HepG2 (cell line): Measurements from ENCODE around the gene CEBPE. TPM values are rescaled to one million over a fixed set of nuclear protein-coding genes. Genes with fewer than 3 reads are reported as not detected.

Experiments used
- CAMTA2 ChIP-seq: sonication (generic); formaldehyde crosslinking; IDR thresholded peaks from 2 replicates; pipeline ENCODE4 v1.4.0; 2020; ENCODE audit warnings: mild to moderate bottlenecking, missing genetic modification reagents, borderline replicate concordance
- CHD4 ChIP-seq: fragments of 200-600 bp; sonication (generic); IDR thresholded peaks from 2 replicates; pipeline ENCODE4 v1.7.0; 2017; ENCODE audit warnings: mild to moderate bottlenecking, low read length, borderline replicate concordance
- ETV5 ChIP-seq: IDR thresholded peaks from 2 replicates; pipeline ENCODE4 v1.6.1; 2018; ENCODE audit warnings: missing biosample characterization, missing genetic modification reagents, inconsistent platforms, borderline replicate concordance
- FIP1L1 ChIP-seq: fragments of 200-400 bp; formaldehyde crosslinking; IDR thresholded peaks from 2 replicates; pipeline ENCODE4 v1.6.1; 2018; ENCODE audit warnings: low read depth, mild to moderate bottlenecking, low read length, moderate library complexity, borderline replicate concordance; ENCODE audit not compliant: insufficient read depth
- NAIF1 ChIP-seq: sonication (generic); formaldehyde crosslinking; IDR thresholded peaks from 2 replicates; pipeline ENCODE4 v1.5.0; 2020; ENCODE audit warnings: mild to moderate bottlenecking, missing genetic modification reagents, borderline replicate concordance
- NFRKB ChIP-seq: fragments of 450-650 bp; IDR thresholded peaks from 2 replicates; pipeline ENCODE4 v1.6.1; 2017
- POLR2A ChIP-seq, 2 experiments: IDR thresholded peaks; 2 replicates each; pipeline ENCODE4 v1.6.1; 2011; ENCODE audit warnings: low read depth in 2 of 2, low read length in 2 of 2, mild to moderate bottlenecking in 1 of 2, moderate library complexity in 1 of 2; ENCODE audit not compliant: insufficient read depth in 1 of 2
- POLR2AphosphoS2 ChIP-seq: IDR thresholded peaks from 2 replicates; pipeline ENCODE4 v1.6.1; 2011; ENCODE audit warnings: low read depth, low read length, improper control_type of control experiment
- ZBTB26 ChIP-seq: IDR thresholded peaks from 2 replicates; pipeline ENCODE4 v1.6.1; 2016; ENCODE audit warnings: missing compliant biosample characterization, missing genetic modification reagents, borderline replicate concordance
- ZBTB49 ChIP-seq: sonication (generic); formaldehyde crosslinking; IDR thresholded peaks from 2 replicates; pipeline ENCODE4 v1.4.0; 2020; ENCODE audit warnings: missing genetic modification reagents, borderline replicate concordance
- ZFP90 ChIP-seq: sonication (generic); formaldehyde crosslinking; IDR thresholded peaks from 2 replicates; pipeline ENCODE4 v1.8.0; 2022; ENCODE audit warnings: missing genetic modification reagents, mild to moderate bottlenecking, inconsistent platforms, borderline replicate concordance
- ZNF263 ChIP-seq: sonication (generic); formaldehyde crosslinking; IDR thresholded peaks from 2 replicates; pipeline ENCODE4 v1.4.0; 2020; ENCODE audit warnings: missing genetic modification reagents
- ZNF335 ChIP-seq: sonication (generic); formaldehyde crosslinking; IDR thresholded peaks from 2 replicates; pipeline ENCODE4 v1.4.0; 2020; ENCODE audit warnings: missing genetic modification reagents
- ZNF441 ChIP-seq: sonication (generic); formaldehyde crosslinking; IDR thresholded peaks from 2 replicates; pipeline ENCODE4 v1.7.0; 2021; ENCODE audit warnings: missing genetic modification reagents, borderline replicate concordance
- ZNF615 ChIP-seq: sonication (generic); formaldehyde crosslinking; IDR thresholded peaks from 2 replicates; pipeline ENCODE4 v1.5.0; 2020; ENCODE audit warnings: mild to moderate bottlenecking, missing genetic modification reagents, borderline replicate concordance
- ZNF619 ChIP-seq: sonication (generic); formaldehyde crosslinking; IDR thresholded peaks from 2 replicates; pipeline ENCODE4 v1.4.0; 2020; ENCODE audit warnings: mild to moderate bottlenecking, missing genetic modification reagents
- ZSCAN20 ChIP-seq: sonication (generic); formaldehyde crosslinking; IDR thresholded peaks from 2 replicates; pipeline ENCODE4 v1.4.0; 2020; ENCODE audit warnings: missing genetic modification reagents, mild to moderate bottlenecking, borderline replicate concordance
- polyA plus RNA-seq, 8 experiments: library from polyadenylated mRNA; depleted of rRNA in 3 of 8; stranded (reverse) in 7 of 8; unstranded in 1 of 8; fragments of >200 nt; fragmentation: Illumina TruSeq in 4 of 8; extraction: Trizol in 4 of 8; gene quantifications; 2 replicates each; pipeline versions ENCODE4 v1.2.1 to v1.2.3, GENCODE V29; 2011 to 2016; ENCODE audit warnings: low read depth in 4 of 8, missing spikeins in 1 of 8, mixed read lengths in 1 of 8; ENCODE audit not compliant: insufficient read depth in 1 of 8
- total RNA-seq, 5 experiments: library from RNA; depleted of rRNA; stranded (reverse); fragments of >200 nt; fragmentation: Illumina TruSeq; extraction: Trizol; gene quantifications; 2 replicates each; pipeline ENCODE4 v1.2.3, GENCODE V29; 2016; ENCODE audit warnings: low read depth in 1 of 5
- TF ChIP-seq, protein P1 (sequence below): sonication (generic); formaldehyde crosslinking; IDR thresholded peaks from 2 replicates; pipeline ENCODE4 v1.4.0; 2020; ENCODE audit warnings: missing genetic modification reagents
- TF ChIP-seq, protein P2 (sequence below): sonication (generic); formaldehyde crosslinking; IDR thresholded peaks from 2 replicates; pipeline ENCODE4 v1.4.0; 2020; ENCODE audit warnings: low read depth, missing genetic modification reagents

CEBPE gene
- total and polyA plus RNA-seq, 2 of the 13 experiments (the other 11 are each of a cell fraction or from before 2014, with no cell fraction given), result 0.09 to 0.11 TPM

- TF ChIP-seq ZBTB49 (CRISPR knock-in tag) (peak; percentile 23; the same call in 1 of the 2 replicates), CAMTA2 (CRISPR knock-in tag) (no peak), POLR2AphosphoS2 (no peak), NAIF1 (peak; percentile 62), ZFP90 (CRISPR knock-in tag) (no peak; the same call in none of the 2 replicates), NFRKB (no peak), ZNF441 (CRISPR knock-in tag) (no peak; the same call in 1 of the 2 replicates), ETV5 (peak; percentile 94), FIP1L1 (no peak), ZBTB26 (peak; percentile 62; the same call in 1 of the 2 replicates), CHD4 (peak; percentile 87; the same call in 1 of the 2 replicates), ZNF615 (CRISPR knock-in tag) (peak; percentile 78; the same call in 1 of the 2 replicates), POLR2A (IDR thresholded peaks at IDR 0.05; ENCODE audit: insufficient read depth in 1 of 2, low read depth in 2 of 2, low read length in 2 of 2) (peak in 1 of 2 experiments; percentile 55; a peak in 2 of 4 replicates), ZNF619 (CRISPR knock-in tag) (peak; percentile 65), ZSCAN20 (CRISPR knock-in tag) (no peak; the same call in none of the 2 replicates), ZNF263 (CRISPR knock-in tag) (peak; percentile 23; the same call in 1 of the 2 replicates), ZNF335 (CRISPR knock-in tag) (0 out of 2 replicates have a peak, but pooled peaks have one; percentile 66)
- TF ChIP-seq, protein P1, sequence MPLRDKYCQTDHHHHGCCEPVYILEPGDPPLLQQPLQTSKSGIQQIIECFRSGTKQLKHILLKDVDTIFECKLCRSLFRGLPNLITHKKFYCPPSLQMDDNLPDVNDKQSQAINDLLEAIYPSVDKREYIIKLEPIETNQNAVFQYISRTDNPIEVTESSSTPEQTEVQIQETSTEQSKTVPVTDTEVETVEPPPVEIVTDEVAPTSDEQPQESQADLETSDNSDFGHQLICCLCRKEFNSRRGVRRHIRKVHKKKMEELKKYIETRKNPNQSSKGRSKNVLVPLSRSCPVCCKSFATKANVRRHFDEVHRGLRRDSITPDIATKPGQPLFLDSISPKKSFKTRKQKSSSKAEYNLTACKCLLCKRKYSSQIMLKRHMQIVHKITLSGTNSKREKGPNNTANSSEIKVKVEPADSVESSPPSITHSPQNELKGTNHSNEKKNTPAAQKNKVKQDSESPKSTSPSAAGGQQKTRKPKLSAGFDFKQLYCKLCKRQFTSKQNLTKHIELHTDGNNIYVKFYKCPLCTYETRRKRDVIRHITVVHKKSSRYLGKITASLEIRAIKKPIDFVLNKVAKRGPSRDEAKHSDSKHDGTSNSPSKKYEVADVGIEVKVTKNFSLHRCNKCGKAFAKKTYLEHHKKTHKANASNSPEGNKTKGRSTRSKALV (CRISPR knock-in tag), result no peak; the same call in 1 of the 2 replicates
- TF ChIP-seq, protein P2, sequence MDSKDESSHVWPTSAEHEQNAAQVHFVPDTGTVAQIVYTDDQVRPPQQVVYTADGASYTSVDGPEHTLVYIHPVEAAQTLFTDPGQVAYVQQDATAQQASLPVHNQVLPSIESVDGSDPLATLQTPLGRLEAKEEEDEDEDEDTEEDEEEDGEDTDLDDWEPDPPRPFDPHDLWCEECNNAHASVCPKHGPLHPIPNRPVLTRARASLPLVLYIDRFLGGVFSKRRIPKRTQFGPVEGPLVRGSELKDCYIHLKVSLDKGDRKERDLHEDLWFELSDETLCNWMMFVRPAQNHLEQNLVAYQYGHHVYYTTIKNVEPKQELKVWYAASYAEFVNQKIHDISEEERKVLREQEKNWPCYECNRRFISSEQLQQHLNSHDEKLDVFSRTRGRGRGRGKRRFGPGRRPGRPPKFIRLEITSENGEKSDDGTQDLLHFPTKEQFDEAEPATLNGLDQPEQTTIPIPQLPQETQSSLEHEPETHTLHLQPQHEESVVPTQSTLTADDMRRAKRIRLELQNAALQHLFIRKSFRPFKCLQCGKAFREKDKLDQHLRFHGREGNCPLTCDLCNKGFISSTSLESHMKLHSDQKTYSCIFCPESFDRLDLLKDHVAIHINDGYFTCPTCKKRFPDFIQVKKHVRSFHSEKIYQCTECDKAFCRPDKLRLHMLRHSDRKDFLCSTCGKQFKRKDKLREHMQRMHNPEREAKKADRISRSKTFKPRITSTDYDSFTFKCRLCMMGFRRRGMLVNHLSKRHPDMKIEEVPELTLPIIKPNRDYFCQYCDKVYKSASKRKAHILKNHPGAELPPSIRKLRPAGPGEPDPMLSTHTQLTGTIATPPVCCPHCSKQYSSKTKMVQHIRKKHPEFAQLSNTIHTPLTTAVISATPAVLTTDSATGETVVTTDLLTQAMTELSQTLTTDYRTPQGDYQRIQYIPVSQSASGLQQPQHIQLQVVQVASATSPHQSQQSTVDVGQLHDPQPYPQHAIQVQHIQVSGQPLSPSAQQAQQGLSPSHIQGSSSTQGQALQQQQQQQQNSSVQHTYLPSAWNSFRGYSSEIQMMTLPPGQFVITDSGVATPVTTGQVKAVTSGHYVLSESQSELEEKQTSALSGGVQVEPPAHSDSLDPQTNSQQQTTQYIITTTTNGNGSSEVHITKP, result peak; percentile 81
Measured at GRCh38 chr14:23095196-23096108, 23.6 kb downstream of the CEBPE start, which contains the start of gene C14orf119 (continued).
